HG02852 (cell line): ENCODE measurements around the gene RASIP1.
A peak's percentile ranks its signal among the peaks of the same experiment; 100 is the strongest.
"Not testable (repeated sequence)": the region's sequence is repeated elsewhere in the genome, so short reads cannot be mapped to it uniquely, and the experiment has no call there.

Experiments
- ATAC-seq: cut with Tn5 transposase; IDR thresholded peaks from one replicate; pipeline ENCODE4 v1.9.1; 2021; ENCODE audit warnings: mild to moderate bottlenecking, moderate library complexity; ENCODE audit not compliant: unreplicated experiment

Gene RASIP1

GRCh38 chr19:48713864-48714755 lies 26.3 kb downstream of the RASIP1 start:
- peak; percentile 85 for ATAC-seq

- no peak for ATAC-seq
Observed at GRCh38 chr19:48713041-48713863, 27.2 kb downstream of the RASIP1 start.

DNA sequence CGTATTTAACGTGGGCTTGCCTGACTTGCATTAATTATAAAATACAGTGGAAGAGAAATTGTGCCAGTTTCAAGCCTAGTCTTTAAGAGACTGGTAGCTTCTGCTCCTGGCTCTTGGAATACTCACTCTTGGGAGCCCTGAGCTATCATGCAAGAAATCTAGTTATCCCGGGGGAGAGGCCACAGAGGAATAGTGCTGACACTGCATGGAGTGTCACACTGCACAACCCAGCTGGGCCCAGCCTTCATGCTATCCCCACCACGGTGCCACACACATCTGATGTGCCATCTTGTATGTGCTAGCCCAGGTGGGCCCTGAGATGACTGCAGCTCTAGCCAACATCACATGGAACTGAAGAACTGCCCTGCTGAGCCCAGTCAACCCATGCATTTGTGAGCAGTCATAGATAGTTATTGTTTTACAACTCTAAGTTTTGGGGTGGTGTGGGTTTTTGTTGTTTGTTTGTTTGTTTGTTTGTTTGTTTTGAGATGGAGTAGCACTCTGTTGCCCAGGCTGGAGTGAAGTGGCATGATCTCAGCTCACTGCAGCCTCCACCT lies 29.2 kb downstream of the RASIP1 start:
- ATAC-seq = no peak

GRCh38 chr19:48708471-48708870 lies 31.9 kb downstream of the RASIP1 start:
- no peak for ATAC-seq

DNA sequence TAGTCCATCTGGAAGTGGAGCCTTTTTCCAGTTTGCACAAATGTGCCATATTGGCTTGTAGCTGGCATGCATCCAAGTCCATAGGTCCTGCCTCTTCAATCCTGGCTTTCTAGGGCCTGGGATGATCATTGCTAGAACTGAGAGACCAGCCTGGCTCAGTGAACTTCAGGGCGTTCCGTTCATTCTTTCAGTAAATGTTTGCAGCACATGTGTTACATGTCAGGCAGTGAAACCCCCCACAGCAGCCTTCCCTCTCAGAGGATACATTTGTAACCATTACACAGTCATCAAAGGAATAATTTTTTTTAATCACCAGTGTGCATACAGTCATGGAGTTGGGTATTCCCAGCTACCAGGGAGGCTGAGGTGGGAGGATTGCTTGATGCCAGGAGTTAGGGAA lies 35.0 kb downstream of the RASIP1 start:
- no peak for ATAC-seq

DNA sequence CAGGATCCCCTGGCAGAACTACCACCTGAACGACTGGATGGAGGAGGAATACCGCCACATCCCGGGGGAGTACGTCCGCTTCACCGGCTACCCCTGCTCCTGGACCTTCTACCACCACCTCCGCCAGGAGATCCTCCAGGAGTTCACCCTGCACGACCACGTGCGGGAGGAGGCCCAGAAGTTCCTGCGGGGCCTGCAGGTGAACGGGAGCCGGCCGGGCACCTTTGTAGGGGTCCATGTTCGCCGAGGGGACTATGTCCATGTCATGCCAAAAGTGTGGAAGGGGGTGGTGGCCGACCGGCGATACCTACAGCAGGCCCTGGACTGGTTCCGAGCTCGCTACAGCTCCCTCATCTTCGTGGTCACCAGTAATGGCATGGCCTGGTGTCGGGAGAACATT lies 37.1 kb downstream of the RASIP1 start:
- no peak for ATAC-seq

DNA sequence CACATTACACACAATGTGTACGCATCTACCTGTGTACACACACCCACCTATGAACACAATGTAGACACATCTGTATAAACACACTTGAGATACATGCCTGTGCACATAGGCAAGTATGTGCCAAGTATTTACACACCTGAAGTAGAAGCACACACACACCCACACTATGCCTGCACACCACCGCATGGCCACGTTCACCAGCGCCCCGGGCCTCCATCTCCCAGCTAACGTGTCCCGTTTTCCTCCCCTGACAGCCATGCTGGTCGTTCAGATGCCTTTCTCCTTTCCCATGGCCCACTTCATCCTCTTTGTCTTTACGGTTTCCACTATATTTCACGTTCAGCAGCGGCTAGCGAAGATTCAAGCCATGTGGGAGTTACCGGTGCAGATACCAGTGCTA lies 37.7 kb downstream of the RASIP1 start:
- ATAC-seq = no peak

DNA sequence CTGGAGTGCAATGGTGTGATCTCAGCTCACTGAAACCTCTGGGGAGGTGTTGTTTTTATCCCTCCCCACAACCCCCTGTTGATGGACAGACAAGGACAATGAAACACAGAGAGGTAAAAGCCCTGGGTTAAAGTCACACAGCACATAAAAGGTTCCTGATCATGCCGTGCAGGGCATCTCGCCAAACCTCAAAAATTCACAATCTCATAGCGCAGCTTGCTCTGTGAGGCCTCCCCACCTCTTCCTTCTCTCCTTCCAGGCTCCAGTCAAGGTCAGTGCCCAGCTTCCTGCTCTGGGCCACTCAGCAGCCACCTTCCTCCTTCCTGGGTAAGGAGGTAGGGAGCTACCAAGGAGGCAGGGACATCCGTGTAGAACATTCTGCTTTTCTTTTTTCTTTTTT lies 42.4 kb downstream of the RASIP1 start:
- ATAC-seq = no peak

- ATAC-seq = no peak
Observed at GRCh38 chr19:48696353-48697010, 43.9 kb downstream of the RASIP1 start.

GRCh38 chr19:48695743-48696352 lies 44.6 kb downstream of the RASIP1 start, which contains the start of gene FUT2:
Gene FUT2 (plus strand): TSS chr19:48695971. CDS start chr19:48702957, 6,986 bp downstream.
- ATAC-seq = no peak

DNA sequence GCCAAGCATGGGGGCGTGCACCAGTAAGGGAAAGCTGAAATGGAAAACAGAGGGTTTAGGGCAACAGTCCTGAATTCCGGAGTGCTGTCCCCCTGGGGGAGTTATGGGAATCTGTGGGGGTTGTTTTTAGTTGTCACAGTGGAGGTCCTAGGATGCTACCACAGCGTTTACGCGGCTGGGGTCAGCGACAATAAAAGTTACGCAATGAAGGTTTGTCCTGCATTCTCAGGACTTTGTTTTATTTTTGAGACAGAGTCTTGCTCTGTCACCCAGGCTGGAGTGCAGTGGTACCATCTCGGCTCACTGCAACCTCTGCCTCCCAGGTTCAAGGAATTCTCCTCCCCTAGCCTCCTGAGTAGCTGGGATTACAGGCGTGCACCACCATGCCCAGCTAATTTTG lies 46.8 kb downstream of the RASIP1 start:
- ATAC-seq = not testable (repeated sequence)

GRCh38 chr19:48689449-48689848 lies 51.0 kb downstream of the RASIP1 start:
- no peak for ATAC-seq

- ATAC-seq = no peak
Observed at GRCh38 chr19:48687776-48688175, 52.6 kb downstream of the RASIP1 start.

DNA sequence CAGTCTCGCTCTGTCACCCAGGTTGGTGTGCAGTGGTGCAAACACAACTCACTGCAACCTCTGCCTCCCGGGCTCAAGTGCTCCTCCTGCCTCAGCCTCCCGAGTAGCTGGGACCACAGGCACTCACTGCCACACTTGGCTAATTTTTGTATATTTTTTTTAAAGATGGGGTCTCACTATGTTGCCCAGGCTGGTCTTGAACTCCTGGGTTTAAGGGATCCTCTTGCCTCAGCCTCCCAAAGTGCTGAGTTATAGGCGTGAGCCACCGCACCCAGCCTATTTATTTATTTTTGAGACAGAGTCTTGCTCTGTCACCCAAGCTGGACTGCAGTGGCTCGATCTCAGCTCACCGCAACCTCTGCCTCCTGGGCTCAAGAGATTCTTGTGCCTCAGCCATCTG lies 53.8 kb downstream of the RASIP1 start:
- ATAC-seq = not testable (repeated sequence)

GRCh38 chr19:48686088-48686487 lies 54.3 kb downstream of the RASIP1 start:
- ATAC-seq = no peak

GRCh38 chr19:48685583-48685982 lies 54.8 kb downstream of the RASIP1 start:
- no peak for ATAC-seq

DNA sequence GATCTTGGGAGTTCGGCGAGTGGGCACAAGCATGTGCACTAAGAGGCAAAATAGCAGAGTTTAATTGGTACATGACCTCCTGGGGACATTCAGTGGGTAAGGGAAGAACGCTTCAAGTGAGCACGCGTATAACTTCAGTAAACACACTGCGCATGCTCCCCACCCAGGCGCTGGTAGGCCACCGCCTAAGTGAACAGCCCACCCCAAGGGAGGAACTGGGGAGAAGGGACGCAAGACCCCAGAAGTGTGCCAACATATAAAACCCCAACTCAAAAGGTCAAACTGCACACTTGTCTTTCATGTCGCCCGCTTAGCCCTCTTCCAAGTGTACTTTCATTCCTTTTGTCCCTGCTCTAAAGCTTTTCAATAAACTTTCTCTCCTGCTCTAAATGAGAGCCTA lies 57.1 kb downstream of the RASIP1 start:
- ATAC-seq = no peak

DNA sequence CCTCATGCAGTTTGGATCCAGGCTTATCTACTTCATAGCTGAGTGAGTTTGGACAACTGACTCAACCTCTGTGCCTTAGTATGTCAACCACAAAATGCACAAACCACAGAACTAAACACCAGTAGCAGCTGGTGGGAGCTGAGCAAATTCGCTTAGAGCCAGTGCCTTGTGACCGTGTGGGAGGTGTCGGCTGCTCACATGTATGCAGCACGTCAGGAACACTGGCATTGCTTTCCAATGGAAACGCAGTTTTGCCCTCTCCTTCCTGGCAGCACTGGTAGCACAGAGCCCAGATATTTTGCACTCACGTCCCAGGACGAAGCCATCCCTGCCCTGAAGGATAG lies 59.3 kb downstream of the RASIP1 start:
- ATAC-seq = no peak

DNA sequence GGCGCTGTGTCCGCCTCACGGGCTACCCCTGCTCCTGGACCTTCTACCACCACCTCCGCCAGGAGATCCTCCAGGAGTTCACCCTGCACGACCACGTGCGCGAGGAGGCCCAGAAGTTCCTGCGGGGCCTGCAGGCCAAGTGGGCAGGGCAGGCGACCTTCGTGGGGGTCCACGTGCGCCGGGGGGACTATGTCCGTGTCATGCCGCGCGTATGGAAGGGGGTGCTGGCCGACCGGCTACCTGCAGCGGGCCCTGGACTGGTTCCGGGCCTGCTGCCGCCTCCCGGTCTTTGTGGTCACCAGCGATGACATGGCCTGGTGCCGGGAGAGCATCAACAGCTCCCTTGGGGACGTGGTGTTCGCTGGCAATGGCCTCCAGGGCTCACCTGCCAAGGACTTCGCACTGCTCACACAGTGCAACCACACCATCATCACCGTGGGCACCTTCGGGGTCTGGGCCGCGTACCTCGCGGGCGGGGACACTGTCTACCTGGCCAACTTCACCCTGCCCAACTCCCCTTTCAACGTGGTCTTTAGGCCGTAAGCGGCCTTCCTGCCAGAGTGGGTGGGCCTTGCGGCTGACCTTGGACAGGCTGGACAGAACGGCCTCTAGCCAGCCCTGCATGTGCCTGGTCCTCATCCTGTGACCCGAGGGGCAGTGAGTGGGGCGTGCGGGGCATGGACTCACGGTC lies 59.8 kb downstream of the RASIP1 start:
- ATAC-seq = no peak

- ATAC-seq = not testable (repeated sequence)
Observed at GRCh38 chr19:48680006-48680405, 60.4 kb downstream of the RASIP1 start.
